Epithelial cell of proximal tubule (primary cell): ENCODE measurements around the gene AK5. TPM values are rescaled to one million over a fixed set of nuclear protein-coding genes. Genes with fewer than 3 reads are reported as not detected.

Experiments used
- DNase-seq: peaks from one replicate; pipeline ENCODE4 v3.0.0-alpha.2; 2011; ENCODE audit warnings: low read depth
- H3K4me3 ChIP-seq: 2 replicates; pipeline ENCODE4 v1.5.1; 2011; ENCODE audit warnings: low read depth, mild to moderate bottlenecking, low read length
- CTCF ChIP-seq: conservative IDR thresholded peaks from 2 replicates; pipeline ENCODE4 v1.5.1; 2012; ENCODE audit warnings: low read depth, mild to moderate bottlenecking, low read length
- total RNA-seq: library from RNA; depleted of rRNA; stranded (reverse); fragments of >200 nt; gene quantifications from 2 replicates; pipeline ENCODE4 v1.2.3, GENCODE V29; 2015

The AK5 gene
- total RNA-seq, 1 donor from 2014 or later: 25.0 TPM

- DNase-seq: peak; percentile 98
Measured at GRCh38 chr1:77322061-77322900, 40.5 kb downstream of the AK5 start.

GRCh38 chr1:77333501-77333900 is 51.7 kb downstream of the AK5 start:
- DNase-seq: no peak
- no peak overlapping the region for H3K4me3 ChIP-seq
- TF ChIP-seq CTCF: no peak

More at GRCh38 chr1:77322061-77322900, 40.5 kb downstream of the AK5 start:
- no peak overlapping the region for H3K4me3 ChIP-seq
- TF ChIP-seq CTCF: no peak

- TF ChIP-seq CTCF: no peak
- H3K4me3 ChIP-seq: no peak overlapping the region
- no peak for DNase-seq
Measured at GRCh38 chr1:77336729-77337128, 54.9 kb downstream of the AK5 start.

GRCh38 chr1:77339326-77339725 is 57.5 kb downstream of the AK5 start:
- H3K4me3 ChIP-seq: no peak overlapping the region
- no peak for DNase-seq
- TF ChIP-seq CTCF: no peak

GRCh38 chr1:77341195-77341594 is 59.4 kb downstream of the AK5 start:
- H3K4me3 ChIP-seq: no peak overlapping the region
- no peak for DNase-seq
- no peak for TF ChIP-seq CTCF

GRCh38 chr1:77342745-77343144 is 60.9 kb downstream of the AK5 start:
- no peak for DNase-seq
- TF ChIP-seq CTCF: no peak
- no peak overlapping the region for H3K4me3 ChIP-seq

GRCh38 chr1:77347646-77348045 is 65.8 kb downstream of the AK5 start:
- no peak for TF ChIP-seq CTCF
- no peak overlapping the region for H3K4me3 ChIP-seq
- DNase-seq: peak; percentile 45
